Stimulated activated CD4-positive, alpha-beta T cell treated with anti-CD3 and anti-CD28 coated beads, Interleukin-1b, Interleukin-23, amount 100 ng/mL, for 1 hour (primary cell): ENCODE measurements around the gene YY1.
"Not testable (repeated sequence)": the region's sequence is repeated elsewhere in the genome, so short reads cannot be mapped to it uniquely, and the experiment has no call there.

Source experiments
- DNase-seq, 2 donors: peaks; one replicate each; pipeline ENCODE4 v3.0.0-alpha.2; 2020; ENCODE audit warnings: low read depth in 2 of 2

The YY1 gene

GRCh38 chr14:100238419-100239210, at the start of gene YY1:
Gene YY1 (plus strand): TSS chr14:100239144. CDS start chr14:100239245, 101 bp downstream.
- peak; percentile 97 to 99 for DNase-seq

DNA sequence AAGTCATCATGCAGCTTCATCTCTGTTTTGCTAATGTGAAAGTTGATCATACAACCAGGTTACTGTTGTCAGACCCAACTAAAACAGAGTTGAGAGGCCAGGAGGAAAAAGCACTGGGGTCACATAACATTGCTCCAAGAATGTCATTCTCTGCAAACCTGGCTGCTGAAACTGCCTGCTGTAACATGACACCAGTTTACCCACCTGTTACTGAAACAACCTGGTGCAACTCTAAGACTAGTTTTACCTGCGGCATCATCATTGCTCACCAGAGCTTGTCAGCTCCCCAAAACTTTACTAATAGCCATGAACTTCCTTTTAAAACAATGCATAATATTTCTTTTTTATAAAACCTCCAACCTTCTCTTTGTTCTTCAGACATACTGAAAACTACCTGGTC, 48.8 kb upstream of the YY1 start:
- DNase-seq: no peak

DNA sequence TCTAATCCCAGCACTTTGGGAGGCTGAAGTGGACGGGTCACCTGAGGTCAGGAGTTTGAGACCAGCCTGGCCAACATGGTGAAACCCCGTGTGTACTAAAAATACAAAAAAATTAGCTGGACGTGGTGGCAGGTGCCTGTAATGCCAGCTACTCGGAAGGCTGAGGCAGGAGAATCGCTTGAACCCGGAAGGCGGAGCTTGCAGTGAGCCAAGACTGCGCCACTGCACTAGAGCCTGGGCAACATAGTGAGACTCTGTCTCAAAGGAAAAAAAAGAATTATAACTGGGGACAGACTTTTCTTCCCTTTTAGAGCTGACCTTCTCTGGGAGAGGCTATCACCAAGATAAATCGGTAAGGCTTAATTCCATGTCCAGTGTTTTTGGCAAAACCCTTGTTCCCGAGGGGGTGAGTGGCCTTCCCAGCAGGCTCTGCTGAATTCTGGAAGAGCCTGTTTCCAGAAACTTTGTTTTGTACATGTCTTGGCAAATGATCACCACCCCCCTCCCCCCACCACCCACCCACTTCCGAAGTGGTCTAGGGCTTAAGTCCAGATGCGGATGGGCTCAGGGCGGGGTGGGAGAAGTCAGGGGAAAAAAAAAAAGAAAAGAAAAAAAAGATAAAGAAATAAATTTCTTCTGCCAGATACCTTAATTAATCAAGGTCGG, 47.2 kb upstream of the YY1 start:
- no peak for DNase-seq

- no peak for DNase-seq
Observed at GRCh38 chr14:100192250-100192671, 46.7 kb upstream of the YY1 start.

DNA sequence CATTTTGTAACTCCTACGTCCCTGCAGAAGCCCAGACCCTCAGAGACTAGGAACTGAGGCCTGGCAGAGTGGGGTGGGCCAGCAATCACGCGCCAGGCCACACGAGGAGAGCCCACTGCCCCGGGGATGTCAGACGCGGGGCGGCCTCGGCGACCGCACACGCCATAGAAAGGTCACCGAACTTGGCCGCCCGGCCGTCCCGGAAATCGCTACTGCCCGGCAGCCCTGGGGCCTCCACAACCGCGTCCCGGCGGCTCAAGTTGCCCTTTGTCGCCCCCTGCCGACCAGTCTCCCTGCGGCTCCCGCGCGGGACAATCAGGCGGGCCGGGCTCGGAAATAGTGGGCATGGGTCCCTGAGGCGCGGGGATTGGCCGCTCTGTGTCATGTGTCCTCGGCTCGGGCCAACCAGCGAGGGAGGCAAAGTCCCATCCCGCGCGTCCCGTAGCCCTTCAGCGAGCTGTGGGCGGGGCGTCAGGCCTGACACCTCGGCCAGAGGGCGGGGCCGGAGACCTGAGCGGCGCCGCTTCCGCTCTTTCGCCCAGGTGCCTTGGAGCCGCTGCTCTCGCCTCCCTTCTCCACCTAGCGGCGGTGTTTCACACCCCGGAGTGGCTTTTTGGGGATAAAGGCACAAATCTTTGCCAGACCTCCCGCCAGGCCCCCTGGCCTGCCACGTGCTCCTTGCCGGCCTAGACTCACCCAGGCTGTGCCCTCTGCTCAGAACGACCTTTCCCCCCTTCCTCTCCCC, 46.1 kb upstream of the YY1 start:
- peak; percentile 97 to 99 for DNase-seq

DNA sequence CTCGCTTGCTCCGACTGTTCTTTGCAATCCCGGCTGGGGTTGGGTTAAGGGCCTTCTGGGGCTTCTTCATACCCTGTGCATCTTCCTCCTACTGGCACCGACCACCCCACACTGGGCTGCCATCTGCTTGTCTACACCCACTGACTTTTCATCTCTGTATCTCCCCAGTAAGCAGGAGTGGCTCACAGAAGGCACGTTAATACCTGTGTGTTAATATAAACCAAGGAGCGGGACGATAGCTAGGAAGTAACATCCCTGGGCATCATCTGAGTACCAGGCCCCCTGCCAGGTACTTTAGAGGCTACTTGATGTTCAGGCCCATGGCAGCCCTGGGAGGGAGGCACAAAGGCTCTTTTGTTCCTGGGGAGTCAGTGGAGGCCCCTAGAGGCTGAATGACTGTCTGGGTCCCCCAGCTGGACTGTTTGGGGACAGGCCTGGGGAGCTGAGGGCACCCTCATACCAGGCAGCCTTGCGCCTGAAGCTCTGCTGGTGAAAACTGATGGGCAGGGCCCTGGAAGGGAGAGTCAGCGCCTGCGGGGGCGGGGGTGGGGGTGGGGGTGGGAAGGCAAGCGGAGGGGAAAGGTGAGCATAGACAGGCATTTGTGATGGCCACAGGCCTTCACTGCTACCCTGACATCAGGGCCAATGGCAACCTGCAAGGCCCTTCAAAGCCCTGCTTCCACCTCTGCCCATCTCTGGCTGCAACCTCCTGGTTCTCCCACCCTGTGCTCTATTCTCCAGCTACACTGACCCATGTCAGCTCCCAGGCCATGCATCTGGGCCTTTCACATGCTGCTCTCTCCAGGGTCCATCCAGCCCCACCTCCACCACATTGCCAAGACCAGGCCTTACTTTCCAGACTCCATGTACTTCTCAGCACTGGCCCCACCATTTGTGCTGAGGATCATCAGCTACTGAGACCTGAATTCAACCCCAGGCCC, 45.3 kb upstream of the YY1 start:
- no peak for DNase-seq

DNA sequence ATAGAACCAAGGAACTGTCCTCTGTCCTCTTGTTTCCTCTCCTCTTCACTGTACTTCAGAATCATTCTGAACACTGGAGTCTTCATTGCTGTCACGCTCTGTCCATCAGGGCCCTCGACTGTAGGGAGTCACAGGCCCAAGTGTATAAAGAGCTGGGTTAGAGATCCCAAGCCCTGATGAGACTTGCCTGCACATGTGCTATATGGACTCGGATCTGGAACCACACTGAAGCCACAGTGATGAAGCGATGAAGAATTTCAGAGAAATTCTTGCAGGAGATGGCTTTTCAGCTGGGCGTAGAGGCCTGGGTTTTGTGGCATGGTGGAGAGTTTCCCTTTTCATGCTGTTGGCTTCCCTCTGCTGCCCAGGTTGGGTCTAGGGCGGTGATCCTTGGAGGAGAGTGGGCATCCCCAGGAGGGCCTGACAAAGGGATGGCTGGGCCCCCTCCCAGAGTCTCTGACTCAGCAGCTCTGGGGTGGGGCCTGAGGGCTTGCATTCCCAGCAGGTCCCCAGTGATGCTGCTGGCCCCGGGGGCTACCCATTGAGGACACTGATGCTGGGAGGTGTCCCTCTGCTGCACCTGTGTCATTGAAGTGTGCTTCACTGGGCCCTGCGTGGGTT, 39.6 kb upstream of the YY1 start:
- no peak for DNase-seq

GRCh38 chr14:100200311-100200710, 38.6 kb upstream of the YY1 start:
- DNase-seq: no peak

- DNase-seq: no peak
Observed at GRCh38 chr14:100201701-100202100, 37.2 kb upstream of the YY1 start.

DNA sequence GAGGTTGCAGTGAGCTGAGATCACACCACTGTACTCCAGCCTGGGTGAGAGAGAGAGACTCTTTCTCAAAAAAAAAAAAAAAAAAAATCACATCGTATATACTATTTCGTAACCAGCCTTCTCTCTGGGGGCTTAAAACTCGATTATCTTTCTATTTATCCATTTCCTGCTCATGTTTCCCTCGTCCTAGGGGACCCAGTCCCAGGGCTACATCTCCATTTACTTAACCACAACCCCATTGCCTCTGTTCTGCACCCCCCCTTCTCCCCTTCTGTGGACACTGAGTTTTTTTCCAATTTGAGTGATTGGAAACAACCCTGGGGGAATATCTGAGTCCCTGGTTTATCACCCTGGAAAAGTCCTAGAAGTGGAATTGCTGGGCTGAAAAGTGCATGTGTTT, 36.2 kb upstream of the YY1 start:
- no peak for DNase-seq

GRCh38 chr14:100203146-100203545, 35.8 kb upstream of the YY1 start:
- no peak for DNase-seq

- no peak for DNase-seq
Observed at GRCh38 chr14:100203962-100204834, 34.7 kb upstream of the YY1 start.

GRCh38 chr14:100204835-100205167, 34.1 kb upstream of the YY1 start:
- not testable (repeated sequence) for DNase-seq

DNA sequence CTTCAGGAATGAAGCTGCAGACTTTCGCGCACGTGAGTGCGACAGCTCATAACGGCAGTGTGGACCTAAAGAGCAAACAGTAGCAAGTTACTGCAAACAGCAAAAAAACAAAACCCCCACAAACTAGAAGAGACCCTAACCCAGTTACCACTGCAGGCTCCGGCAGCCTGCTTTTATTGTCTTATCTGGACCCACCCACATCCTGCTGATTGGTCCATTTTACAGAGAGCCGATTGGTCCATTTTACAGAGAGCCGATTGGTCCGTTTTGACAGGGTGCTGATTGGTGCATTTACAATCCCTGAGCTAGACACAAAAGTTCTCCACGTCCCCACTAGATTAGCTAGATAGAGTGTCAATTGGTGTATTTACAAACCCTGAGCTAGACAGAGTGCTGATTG, 31.4 kb upstream of the YY1 start:
- not testable (repeated sequence) for DNase-seq

DNA sequence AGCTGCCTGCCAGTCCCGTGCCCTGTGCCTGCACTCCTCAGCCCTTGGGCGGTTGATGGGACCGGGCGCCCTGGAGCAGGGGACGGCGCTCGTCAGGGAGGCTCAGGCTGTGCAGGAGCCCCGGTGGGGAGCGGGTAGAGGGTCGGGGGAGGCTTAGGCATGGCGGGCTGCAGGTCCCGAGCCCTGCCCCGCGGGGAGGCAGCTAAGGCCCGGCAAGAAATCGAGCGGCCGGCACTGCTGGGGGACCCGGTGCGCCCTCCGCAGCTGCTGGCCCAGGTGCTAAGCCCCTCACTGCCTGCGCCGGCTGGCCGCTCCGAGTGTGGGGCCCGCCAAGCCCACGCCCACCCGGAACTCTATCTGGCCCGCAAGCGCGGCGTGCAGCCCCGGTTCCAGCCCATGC, 30.8 kb upstream of the YY1 start:
- not testable (repeated sequence) for DNase-seq

GRCh38 chr14:100211366-100211765, 27.6 kb upstream of the YY1 start:
- DNase-seq: no peak

- no peak for DNase-seq
Observed at GRCh38 chr14:100211893-100212292, 27.1 kb upstream of the YY1 start.

GRCh38 chr14:100212476-100213333, 26.2 kb upstream of the YY1 start:
- DNase-seq: no peak

GRCh38 chr14:100213587-100213955, 25.4 kb upstream of the YY1 start:
- DNase-seq: no peak
